ENCODE results near the gene TRPC3. TPM values are rescaled to one million over a fixed set of nuclear protein-coding genes. Genes with fewer than 3 reads are reported as not detected.
A peak's percentile ranks its signal among the peaks of the same experiment; 100 is the strongest.

Gene TRPC3
- total and polyA plus RNA-seq, 8 donors: 0.02 to 0.06 (median 0.04) TPM; not detected in 3

GRCh38 chr4:121938282-121939092 lies 13.4 kb downstream of the TRPC3 start:
- H3K27ac ChIP-seq: no peak overlapping the region
- H3K4me1 ChIP-seq: no peaks in the 10 kb centered on the region
- H3K27me3 ChIP-seq: no peaks in the 10 kb centered on the region
- ATAC-seq (no peak), FAIRE-seq (no peak), DNase-seq (no peak)
- H3K4me3 ChIP-seq: no peak overlapping the region
- no peaks in the 10 kb centered on the region for H3K36me3 ChIP-seq
- intact Hi-C loops (cut with DNase I): no loop called here
- TF ChIP-seq, protein P1, sequence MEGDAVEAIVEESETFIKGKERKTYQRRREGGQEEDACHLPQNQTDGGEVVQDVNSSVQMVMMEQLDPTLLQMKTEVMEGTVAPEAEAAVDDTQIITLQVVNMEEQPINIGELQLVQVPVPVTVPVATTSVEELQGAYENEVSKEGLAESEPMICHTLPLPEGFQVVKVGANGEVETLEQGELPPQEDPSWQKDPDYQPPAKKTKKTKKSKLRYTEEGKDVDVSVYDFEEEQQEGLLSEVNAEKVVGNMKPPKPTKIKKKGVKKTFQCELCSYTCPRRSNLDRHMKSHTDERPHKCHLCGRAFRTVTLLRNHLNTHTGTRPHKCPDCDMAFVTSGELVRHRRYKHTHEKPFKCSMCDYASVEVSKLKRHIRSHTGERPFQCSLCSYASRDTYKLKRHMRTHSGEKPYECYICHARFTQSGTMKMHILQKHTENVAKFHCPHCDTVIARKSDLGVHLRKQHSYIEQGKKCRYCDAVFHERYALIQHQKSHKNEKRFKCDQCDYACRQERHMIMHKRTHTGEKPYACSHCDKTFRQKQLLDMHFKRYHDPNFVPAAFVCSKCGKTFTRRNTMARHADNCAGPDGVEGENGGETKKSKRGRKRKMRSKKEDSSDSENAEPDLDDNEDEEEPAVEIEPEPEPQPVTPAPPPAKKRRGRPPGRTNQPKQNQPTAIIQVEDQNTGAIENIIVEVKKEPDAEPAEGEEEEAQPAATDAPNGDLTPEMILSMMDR (IDR thresholded peaks at IDR 0.05): no peak
- H3K9me3 ChIP-seq: no peaks in the 10 kb centered on the region
- 50 to 70% methylated on average over 5 of the region's 5 CpGs for WGBS, 2 donors

- ATAC-seq (no peak), DNase-seq (no peak), FAIRE-seq (no peak)
- Histone ChIP-seq H3K9me3 (no peaks in the 10 kb centered on the region), H3K4me1 (no peaks in the 10 kb centered on the region), H3K27ac (no peak overlapping the region), H3K27me3 (peaks cover 0 to 6% (median 0%) of the 10 kb centered on the region in 4 donors), H3K36me3 (no peaks in the 10 kb centered on the region), H3K4me3 (no peak overlapping the region)
- WGBS, 2 donors: 43 to 67% methylated on average over 4 of the region's 4 CpGs
- intact Hi-C loops (cut with DNase I): no loop called here
- TF ChIP-seq, protein P1 (IDR thresholded peaks at IDR 0.05): no peak
Measured at GRCh38 chr4:121936101-121936500, 15.8 kb downstream of the TRPC3 start.

DNA sequence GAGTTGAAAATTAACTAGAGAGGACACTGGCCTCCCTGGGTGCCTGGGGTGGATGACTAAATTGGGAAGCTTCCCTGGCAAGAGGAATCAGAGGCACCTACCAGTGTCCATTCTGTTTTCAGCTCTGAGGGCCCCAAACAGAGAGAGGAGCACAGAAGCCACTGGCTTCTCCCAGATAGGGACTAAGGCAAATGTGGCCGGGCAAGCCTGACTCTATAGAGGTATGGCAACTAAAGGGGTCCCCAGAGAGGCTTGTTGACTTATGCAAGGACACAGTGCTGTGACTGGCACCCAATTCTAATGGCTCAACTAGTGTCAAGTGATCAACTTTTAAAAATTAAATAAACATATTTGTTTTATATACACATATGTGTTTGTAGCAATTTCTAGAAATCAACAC lies 17.2 kb downstream of the TRPC3 start:
- H3K9me3 ChIP-seq: no peaks in the 10 kb centered on the region
- no peak for DNase-seq
- TF ChIP-seq, protein P1 (IDR thresholded peaks at IDR 0.05): no peak
- H3K4me3 ChIP-seq: no peak overlapping the region
- no peaks in the 10 kb centered on the region for H3K4me1 ChIP-seq
- intact Hi-C loops (cut with DNase I): no loop called here
- no peak for ATAC-seq
- peaks cover 0 to 6% (median 0%) of the 10 kb centered on the region in 4 donors for H3K27me3 ChIP-seq
- no peak overlapping the region for H3K27ac ChIP-seq
- H3K36me3 ChIP-seq: no peaks in the 10 kb centered on the region
- 38 to 39% methylated on average over 1 of the region's 1 CpG for WGBS, 2 donors
- FAIRE-seq: no peak

DNA sequence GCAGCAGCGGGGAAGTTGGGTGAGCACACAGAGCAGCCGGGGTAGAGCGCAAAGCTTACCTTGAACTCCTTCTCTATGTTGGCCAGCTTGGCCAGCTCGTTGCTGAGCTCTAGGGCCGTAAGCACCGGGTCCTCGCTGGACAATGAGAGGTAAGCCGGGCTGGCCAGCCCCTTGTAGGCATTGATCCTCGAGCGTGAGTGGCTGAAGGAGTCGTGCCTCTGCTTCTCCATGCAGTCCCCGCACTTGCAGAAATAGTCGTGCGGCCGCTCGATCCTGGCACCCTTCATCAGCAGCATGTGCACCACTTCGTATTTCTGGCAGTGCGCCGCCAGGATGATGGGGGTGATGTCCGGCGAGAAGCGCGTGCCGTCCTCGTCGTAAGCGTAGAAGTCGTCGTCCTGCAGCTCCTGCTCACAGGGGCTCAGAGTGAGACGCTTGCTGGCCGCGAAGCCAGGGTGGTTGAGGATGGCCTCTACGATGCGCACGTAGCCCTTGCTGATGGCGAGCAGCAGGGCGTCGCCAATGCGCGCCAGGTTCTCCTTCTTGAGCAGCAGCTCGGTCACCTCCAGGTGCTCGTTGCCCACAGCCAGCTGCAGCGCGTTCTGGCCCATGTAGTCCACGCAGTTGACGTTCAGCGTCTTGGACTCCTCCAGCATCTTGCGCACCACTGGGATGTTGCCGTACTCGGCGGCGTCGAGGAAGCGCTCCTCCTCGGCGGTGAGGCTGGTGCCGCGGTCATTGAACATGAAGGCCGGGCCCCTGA lies 19.5 kb downstream of the TRPC3 start:
- intact Hi-C loops (cut with DNase I): no loop called here
- ATAC-seq (no peak), FAIRE-seq (no peak), DNase-seq (peak in 2 of 6 donors; percentile 47 to 52)
- no peaks in the 10 kb centered on the region for H3K4me1 ChIP-seq
- no peak overlapping the region for H3K4me3 ChIP-seq
- H3K36me3 ChIP-seq: no peaks in the 10 kb centered on the region
- no peak overlapping the region for H3K27ac ChIP-seq
- H3K9me3 ChIP-seq: no peaks in the 10 kb centered on the region
- H3K27me3 ChIP-seq: peaks cover 0 to 6% (median 0%) of the 10 kb centered on the region in 4 donors
- TF ChIP-seq, protein P1 (IDR thresholded peaks at IDR 0.05): no peak
- WGBS, 2 donors: 55 to 59% methylated on average over 59 of the region's 59 CpGs
